Activated T-cell treated with anti-CD3 and anti-CD28 coated beads, Interleukin-2, amount 50 U/mL, for 24 hours (primary cell): ENCODE data around the gene CFAP54.
A peak's percentile ranks its signal among the peaks of the same experiment; 100 is the strongest.
"Not testable (repeated sequence)": the region's sequence is repeated elsewhere in the genome, so short reads cannot be mapped to it uniquely, and the experiment has no call there.

ENCODE experiments used
- DNase-seq: peaks from one replicate; pipeline ENCODE4 v3.0.0-alpha.2; 2020
- H3K27ac Mint-ChIP-seq: 2 replicates; pipeline ENCODE4 v1.8.0; 2020; ENCODE audit warnings: mild to moderate bottlenecking, mixed read lengths
- H3K27me3 Mint-ChIP-seq: 2 replicates; pipeline ENCODE4 v1.8.0; 2020; ENCODE audit warnings: mixed read lengths
- H3K36me3 Mint-ChIP-seq: 2 replicates; pipeline ENCODE4 v1.8.0; 2020; ENCODE audit warnings: low read depth, mixed read lengths
- H3K4me1 Mint-ChIP-seq: 2 replicates; pipeline ENCODE4 v1.8.0; 2020; ENCODE audit warnings: low read depth, mixed read lengths
- H3K4me3 Mint-ChIP-seq: 2 replicates; pipeline ENCODE4 v1.8.0; 2020; ENCODE audit warnings: mild to moderate bottlenecking, moderate library complexity, mixed read lengths
- H3K9me3 Mint-ChIP-seq: 2 replicates; pipeline ENCODE4 v1.8.0; 2020; ENCODE audit warnings: mixed read lengths

CFAP54 gene

DNA sequence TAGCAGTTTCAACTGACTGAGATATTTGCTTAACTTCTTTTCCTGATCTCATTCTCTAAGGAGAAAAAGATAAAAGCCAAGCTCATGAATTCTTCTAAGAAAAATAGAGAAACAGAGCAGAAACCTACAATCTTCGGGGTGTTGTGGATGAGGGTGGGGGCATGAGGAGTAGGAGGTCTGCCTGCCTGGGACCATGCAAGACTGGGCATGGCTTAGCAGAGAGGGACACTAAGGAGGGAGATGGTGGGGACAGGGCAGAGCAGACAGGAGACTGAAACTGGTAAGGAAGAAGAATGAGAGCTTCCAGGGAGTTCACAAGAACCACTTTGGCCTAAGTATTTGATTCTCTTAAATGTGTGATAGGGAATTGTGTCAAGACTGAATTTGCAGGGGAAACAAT, 188.0 kb downstream of the CFAP54 start:
- no peak for DNase-seq
- H3K27ac Mint-ChIP-seq, result no peak overlapping the region
- no peaks in the 10 kb centered on the region for H3K36me3 Mint-ChIP-seq
- H3K27me3 Mint-ChIP-seq, result no peaks in the 10 kb centered on the region
- H3K9me3 Mint-ChIP-seq, result no peaks in the 10 kb centered on the region
- H3K4me3 Mint-ChIP-seq, result no peak overlapping the region
- no peaks in the 10 kb centered on the region for H3K4me1 Mint-ChIP-seq

DNA sequence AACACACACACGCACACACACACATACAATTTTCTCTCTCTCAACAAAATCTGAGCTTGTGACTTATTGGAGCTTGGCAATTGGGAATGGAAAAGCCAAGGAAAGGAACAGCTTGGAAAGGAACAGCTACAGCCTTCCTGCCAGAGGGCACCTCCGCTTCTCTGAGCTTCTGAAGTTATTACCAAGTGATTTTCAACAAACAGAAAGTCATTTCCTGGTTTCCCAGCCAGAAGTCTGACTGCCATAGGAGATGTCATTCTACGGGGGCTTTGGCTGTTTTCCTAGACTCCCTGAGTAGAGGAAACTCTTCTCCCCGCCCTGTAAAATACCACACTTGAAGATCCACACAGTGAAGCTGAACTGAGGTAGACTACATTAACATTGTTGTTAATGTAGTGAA, 198.3 kb downstream of the CFAP54 start:
- DNase-seq, result no peak

DNA sequence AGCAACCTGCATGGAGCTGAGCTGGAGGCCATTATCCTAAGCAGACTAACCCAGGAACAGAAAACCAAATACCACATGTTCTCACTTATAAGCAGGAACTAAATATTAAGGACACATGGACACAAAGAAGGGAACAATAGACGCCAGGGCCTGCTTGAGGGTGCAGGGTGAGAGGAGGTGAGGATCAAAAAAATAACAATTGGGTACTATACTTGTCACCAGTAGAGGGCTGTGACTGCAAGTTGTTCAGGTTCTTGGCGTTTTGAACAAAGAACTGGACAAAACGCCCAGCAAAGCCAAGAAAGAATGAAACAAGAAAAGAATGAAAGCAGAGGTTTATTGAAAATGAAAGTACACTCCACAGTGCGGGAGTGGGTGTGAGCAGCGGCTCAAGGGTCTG, 209.1 kb downstream of the CFAP54 start:
- H3K36me3 Mint-ChIP-seq, result no peaks in the 10 kb centered on the region
- no peak overlapping the region for H3K27ac Mint-ChIP-seq
- H3K9me3 Mint-ChIP-seq, result no peaks in the 10 kb centered on the region
- H3K27me3 Mint-ChIP-seq, result peaks cover 24% of the 10 kb centered on the region
- DNase-seq, result no peak
- no peaks in the 10 kb centered on the region for H3K4me1 Mint-ChIP-seq
- no peak overlapping the region for H3K4me3 Mint-ChIP-seq

More for the DNA sequence above, 198.3 kb downstream of the CFAP54 start:
- Mint-ChIP-seq H3K9me3 (peaks cover 3% of the 10 kb centered on the region), H3K4me1 (no peaks in the 10 kb centered on the region), H3K27me3 (peaks cover 12% of the 10 kb centered on the region), H3K27ac (no peak overlapping the region), H3K36me3 (no peaks in the 10 kb centered on the region), H3K4me3 (no peak overlapping the region)

DNA sequence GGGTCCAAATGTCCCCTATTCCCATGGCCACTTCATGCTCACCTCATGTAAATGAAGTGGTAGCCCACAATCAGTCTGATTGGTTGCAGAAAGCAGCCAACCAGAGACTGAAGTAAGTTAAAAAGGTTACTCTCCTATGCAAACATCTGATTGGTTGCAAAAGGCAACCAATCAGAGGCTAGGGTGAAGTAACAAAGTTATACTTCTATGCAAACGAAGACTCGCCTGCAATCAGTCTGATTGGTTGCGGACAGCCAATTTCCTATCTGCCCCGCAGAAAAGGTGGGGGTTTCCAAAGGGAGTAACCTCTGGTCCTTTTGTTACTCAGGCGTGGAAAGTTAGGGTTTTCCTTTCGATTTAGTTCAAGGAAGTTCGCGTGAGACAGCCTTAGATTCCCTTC, 209.6 kb downstream of the CFAP54 start:
- Mint-ChIP-seq H3K27me3 (peaks cover 24% of the 10 kb centered on the region), H3K36me3 (no peaks in the 10 kb centered on the region), H3K4me3 (no peak overlapping the region), H3K4me1 (no peaks in the 10 kb centered on the region), H3K9me3 (no peaks in the 10 kb centered on the region), H3K27ac (no peak overlapping the region)
- no peak for DNase-seq

DNA sequence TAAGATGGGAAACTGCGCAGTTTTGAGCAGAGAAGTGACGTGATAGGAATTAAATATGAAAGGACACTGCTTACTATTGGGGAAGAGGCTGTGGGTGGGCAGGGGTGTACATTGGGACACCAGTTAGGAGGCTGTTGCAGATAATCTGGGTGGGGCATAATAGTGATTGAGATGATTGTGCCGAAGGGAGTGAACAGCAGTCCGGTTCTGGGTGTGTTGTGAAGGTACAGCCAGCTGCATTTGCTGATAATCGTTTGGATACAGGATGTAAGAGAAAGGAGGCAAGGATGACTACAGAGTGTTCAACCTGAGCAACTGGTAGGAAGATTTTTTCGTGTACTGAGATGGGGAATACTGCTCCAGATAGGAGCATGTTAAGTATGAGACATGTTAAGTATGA, 212.5 kb downstream of the CFAP54 start:
- H3K27ac Mint-ChIP-seq, result no peak overlapping the region
- no peaks in the 10 kb centered on the region for H3K4me1 Mint-ChIP-seq
- no peaks in the 10 kb centered on the region for H3K36me3 Mint-ChIP-seq
- no peak for DNase-seq
- no peak overlapping the region for H3K4me3 Mint-ChIP-seq
- H3K9me3 Mint-ChIP-seq, result no peaks in the 10 kb centered on the region
- H3K27me3 Mint-ChIP-seq, result peaks cover 22% of the 10 kb centered on the region

DNA sequence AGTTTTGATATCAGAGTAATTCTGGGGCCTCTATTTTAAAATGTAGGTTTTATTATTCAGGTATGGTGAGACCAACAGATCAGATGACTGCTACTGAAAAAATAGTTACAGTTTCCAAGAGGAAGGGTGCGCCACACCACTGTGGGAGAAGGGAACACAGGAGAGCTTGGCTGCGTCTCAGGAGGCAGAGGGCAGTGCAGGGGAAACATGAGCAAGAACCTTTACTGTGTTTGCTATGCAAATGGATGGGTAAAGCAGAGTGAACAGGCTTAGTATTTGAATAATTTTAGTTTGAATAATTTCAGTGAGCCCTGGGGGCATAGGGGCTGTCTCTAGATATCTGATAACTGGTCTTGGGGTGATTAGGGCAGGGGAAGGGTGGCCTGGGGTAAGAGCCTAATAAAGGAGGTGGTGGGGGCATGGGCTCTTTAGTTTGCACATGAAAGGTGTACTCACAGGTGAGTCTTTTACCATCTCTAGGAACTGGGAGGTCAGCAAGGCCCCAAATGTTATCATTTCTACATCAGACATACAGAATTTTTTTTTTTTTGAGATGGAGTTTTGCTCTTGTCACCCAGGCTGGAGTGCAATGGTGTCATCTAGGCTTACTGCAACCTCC, 220.9 kb downstream of the CFAP54 start:
- Mint-ChIP-seq H3K4me3 (no peak overlapping the region), H3K36me3 (no peaks in the 10 kb centered on the region), H3K27ac (no peak overlapping the region), H3K9me3 (no peaks in the 10 kb centered on the region), H3K27me3 (peaks cover 4% of the 10 kb centered on the region), H3K4me1 (no peaks in the 10 kb centered on the region)
- no peak for DNase-seq

DNA sequence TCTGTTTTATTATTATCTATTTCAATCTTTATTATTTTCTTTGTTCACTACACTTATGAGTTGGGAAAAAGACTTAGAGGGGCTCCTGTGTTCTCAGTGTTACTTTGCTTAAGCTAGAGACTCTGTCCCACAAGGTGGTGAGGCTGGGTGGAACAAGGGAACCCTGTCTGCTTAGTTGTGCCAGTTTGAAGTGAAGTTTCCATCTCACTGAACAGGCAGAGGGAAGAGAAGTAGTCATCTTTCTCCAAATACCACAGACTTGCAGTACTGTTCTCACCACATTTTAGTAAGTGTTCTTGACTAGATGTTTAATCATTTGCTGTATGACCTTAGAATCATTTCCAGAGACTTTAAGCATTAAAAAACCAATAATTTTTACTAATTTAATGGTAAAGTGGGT, 222.0 kb downstream of the CFAP54 start:
- Mint-ChIP-seq H3K4me1 (peaks cover 2% of the 10 kb centered on the region), H3K36me3 (no peaks in the 10 kb centered on the region), H3K9me3 (no peaks in the 10 kb centered on the region)

DNA sequence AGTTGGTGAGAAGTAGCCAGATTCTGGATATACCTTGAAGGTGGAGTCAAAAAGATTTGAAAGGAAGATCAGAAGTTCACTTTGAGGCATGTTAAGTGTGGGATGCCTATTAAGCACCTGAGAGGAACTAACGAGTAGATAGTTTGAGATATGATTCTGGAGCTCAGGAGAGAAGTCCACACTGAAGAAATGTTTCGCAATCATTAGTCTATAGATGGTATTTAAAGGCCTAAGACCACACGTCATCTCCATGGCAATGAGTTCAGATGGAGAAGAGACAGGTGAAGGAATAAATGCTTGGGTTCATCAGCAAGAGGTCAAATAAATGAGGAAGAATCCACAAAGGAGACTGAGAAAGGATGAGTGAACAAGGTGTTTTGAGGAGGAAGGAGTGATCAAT, 224.8 kb downstream of the CFAP54 start:
- peaks cover 2% of the 10 kb centered on the region for H3K4me1 Mint-ChIP-seq
- H3K27me3 Mint-ChIP-seq, result peaks cover 4% of the 10 kb centered on the region
- H3K9me3 Mint-ChIP-seq, result no peaks in the 10 kb centered on the region

More for the DNA sequence above, 222.0 kb downstream of the CFAP54 start:
- DNase-seq, result no peak
- no peak overlapping the region for H3K4me3 Mint-ChIP-seq
- peaks cover 4% of the 10 kb centered on the region for H3K27me3 Mint-ChIP-seq
- no peak overlapping the region for H3K27ac Mint-ChIP-seq

DNA sequence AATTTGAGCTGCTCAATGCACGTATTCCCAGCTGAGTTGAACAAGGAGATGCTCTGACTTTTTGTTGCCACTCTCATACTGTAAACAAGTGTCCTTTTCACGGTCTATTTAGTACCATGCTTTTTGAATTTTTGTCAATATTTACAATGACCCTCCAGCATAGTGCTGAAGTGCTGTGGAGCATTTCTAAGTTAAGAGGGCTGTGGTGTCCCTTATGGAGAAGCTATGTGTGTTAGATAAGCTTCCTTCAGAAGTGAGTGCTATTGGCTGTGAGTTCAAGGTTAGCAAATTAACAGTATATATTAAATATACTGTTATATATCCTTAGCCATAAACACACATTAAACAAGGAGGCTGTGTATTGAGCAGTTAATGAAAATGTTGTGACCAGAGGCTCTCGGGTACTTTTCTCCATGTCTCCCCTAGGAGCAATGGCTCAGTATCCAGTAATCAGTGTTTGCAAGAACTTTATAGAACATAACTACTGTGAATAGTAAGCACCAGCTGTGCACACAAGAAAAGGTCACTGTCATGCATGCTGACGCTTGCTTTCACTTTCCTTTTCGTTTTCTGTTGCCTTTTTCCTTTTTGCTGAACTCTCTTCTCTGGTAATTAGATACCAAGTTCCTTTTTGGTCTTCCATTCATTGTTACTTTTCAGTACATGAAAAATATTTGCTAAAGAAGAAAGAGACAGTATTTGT, 230.4 kb downstream of the CFAP54 start:
- H3K27me3 Mint-ChIP-seq, result no peaks in the 10 kb centered on the region
- H3K36me3 Mint-ChIP-seq, result no peaks in the 10 kb centered on the region
- peak overlapping the region; percentile 80 for H3K4me3 Mint-ChIP-seq
- DNase-seq, result no peak
- H3K9me3 Mint-ChIP-seq, result no peaks in the 10 kb centered on the region
- peak overlapping the region; percentile 93 for H3K27ac Mint-ChIP-seq
- peaks cover 13% of the 10 kb centered on the region for H3K4me1 Mint-ChIP-seq

More for the DNA sequence above, 224.8 kb downstream of the CFAP54 start:
- no peak for DNase-seq
- Mint-ChIP-seq H3K36me3 (no peaks in the 10 kb centered on the region), H3K27ac (no peak overlapping the region), H3K4me3 (no peak overlapping the region)

DNA sequence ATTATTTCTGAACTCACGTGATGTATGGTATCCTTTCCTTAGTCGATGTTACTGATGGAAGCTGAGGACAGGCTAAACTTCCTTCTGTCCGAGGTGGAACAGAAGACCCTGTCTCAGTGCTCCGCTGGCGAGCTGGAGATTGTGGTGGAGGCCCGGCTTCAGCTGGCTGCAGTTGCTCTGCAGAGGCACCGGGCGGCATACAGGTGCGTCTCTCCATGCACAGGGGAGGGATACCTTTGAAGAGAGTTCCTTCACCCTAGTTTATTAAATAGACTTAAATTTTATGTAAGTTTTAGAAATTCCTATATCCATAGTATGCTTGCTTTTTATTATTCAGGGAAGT, 231.0 kb downstream of the CFAP54 start:
- H3K36me3 Mint-ChIP-seq, result no peaks in the 10 kb centered on the region
- peaks cover 13% of the 10 kb centered on the region for H3K4me1 Mint-ChIP-seq
- H3K4me3 Mint-ChIP-seq, result peak overlapping the region; percentile 80
- no peaks in the 10 kb centered on the region for H3K27me3 Mint-ChIP-seq
- H3K27ac Mint-ChIP-seq, result peak overlapping the region; percentile 93
- no peaks in the 10 kb centered on the region for H3K9me3 Mint-ChIP-seq
- peak; percentile 36 for DNase-seq

DNA sequence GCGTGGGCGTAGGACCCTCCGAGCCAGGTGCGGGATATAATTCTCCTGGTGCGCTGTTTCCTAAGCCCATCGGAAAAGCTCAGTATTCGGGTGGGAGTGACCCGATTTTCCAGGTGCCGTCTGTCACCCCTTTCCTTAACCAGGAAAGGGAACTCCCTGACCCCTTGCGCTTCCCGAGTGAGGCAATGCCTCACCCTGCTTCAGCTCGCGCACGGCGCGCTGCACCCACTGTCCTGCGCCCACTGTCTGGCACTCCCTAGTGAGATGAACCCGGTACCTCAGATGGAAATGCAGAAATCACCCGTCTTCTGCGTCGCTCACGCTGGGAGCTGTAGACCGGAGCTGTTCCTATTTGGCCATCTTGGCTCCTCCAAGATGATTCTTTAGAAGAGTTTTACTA, 240.1 kb downstream of the CFAP54 start:
- not testable (repeated sequence) for H3K4me3 Mint-ChIP-seq, H3K27ac Mint-ChIP-seq, H3K36me3 Mint-ChIP-seq, H3K27me3 Mint-ChIP-seq, DNase-seq, H3K4me1 Mint-ChIP-seq, H3K9me3 Mint-ChIP-seq

DNA sequence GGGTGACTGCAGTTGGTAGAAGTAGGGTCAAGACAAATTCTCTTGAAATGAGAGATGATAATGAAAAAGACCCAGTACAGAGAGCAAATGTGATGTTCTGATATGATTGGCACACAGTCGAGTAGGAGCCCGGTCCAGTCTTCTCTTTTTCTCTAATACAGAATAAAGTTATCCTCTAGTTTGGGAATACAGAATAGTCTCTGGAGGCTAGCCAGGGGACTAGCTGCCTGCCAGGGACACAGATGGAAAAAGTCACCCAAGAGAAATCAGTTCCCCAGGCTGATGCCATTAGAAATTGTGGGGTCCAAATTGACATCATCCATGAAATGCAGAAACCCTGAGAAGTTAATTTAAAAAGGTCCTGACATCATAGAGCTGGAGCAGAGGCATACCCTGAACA, 240.5 kb downstream of the CFAP54 start:
- no peaks in the 10 kb centered on the region for H3K9me3 Mint-ChIP-seq
- H3K36me3 Mint-ChIP-seq, result no peaks in the 10 kb centered on the region
- no peak overlapping the region for H3K4me3 Mint-ChIP-seq
- no peak for DNase-seq
- no peak overlapping the region for H3K27ac Mint-ChIP-seq
- H3K4me1 Mint-ChIP-seq, result no peaks in the 10 kb centered on the region
- peaks cover 9% of the 10 kb centered on the region for H3K27me3 Mint-ChIP-seq

DNA sequence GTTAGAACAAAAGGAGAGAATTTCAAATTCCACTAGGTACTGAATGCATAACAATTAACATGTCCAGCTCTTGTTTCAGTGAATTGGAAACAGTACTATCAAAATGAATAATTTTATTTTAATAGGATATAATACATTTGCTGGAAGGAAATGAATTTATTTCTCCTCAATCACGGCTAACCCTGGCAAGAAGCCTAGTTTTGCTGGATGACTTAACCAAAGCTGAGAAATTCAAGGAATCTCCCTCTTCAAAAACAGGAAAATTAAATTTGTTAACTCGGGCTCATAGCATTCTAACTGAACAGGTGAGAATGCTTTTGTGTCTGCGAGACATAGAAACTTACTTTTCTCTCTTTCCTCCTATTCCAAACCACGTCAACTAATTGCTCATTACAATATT, 254.2 kb downstream of the CFAP54 start:
- Mint-ChIP-seq H3K4me3 (no peak overlapping the region), H3K9me3 (no peaks in the 10 kb centered on the region), H3K27me3 (no peaks in the 10 kb centered on the region), H3K27ac (no peak overlapping the region), H3K4me1 (no peaks in the 10 kb centered on the region), H3K36me3 (no peaks in the 10 kb centered on the region)
- no peak for DNase-seq

DNA sequence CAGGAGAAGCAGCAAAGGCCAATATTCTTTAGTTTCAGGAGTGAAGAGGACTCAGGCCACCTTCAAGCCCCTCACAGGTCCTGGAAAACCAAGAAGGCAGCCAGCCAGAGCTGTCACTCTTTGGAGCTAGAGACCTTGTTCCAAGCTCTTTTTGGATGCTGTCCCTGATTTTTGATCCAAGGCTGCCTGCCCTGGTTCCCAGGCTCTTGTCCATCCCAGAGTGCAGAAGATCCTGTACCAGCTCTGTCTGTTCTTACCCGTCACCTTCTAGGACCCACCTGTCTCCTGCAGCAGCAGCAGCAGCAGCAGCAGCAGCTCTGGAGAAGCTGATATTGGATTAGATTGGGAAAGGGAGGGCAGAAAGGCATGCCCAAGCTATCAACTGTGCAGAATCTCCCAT, 260.6 kb downstream of the CFAP54 start:
- H3K9me3 Mint-ChIP-seq, result no peaks in the 10 kb centered on the region
- no peak for DNase-seq
- H3K27ac Mint-ChIP-seq, result no peak overlapping the region
- H3K4me3 Mint-ChIP-seq, result no peak overlapping the region
- H3K4me1 Mint-ChIP-seq, result no peaks in the 10 kb centered on the region
- H3K36me3 Mint-ChIP-seq, result no peaks in the 10 kb centered on the region
- H3K27me3 Mint-ChIP-seq, result peaks cover 2% of the 10 kb centered on the region

DNA sequence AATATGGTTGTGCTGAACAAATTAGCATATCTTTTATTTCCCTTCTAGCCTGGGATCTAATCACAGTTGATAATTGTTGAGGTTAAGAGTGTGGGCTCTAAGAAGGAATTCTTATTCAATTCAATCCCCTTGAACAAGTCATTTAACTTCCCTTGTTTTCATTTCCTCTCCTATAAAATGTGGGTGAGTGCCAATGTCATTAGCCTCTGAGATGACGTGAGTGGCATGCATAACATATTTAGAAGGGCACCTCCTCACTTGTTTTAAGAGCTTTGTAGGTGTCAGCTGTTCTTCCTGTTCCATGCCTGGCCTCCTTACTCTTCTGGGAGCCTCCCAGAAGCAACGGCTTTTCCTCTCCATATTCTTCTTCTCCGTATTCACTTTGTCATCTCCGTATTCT, 262.2 kb downstream of the CFAP54 start:
- Mint-ChIP-seq H3K9me3 (no peaks in the 10 kb centered on the region), H3K4me1 (no peaks in the 10 kb centered on the region), H3K27ac (no peak overlapping the region), H3K27me3 (peaks cover 6% of the 10 kb centered on the region), H3K4me3 (no peak overlapping the region), H3K36me3 (no peaks in the 10 kb centered on the region)
- no peak for DNase-seq
